ENCODE results near the gene LKAAEAR1. TPM values are rescaled to one million over a fixed set of nuclear protein-coding genes. Genes with fewer than 3 reads are reported as not detected.

The LKAAEAR1 gene
- total and polyA plus RNA-seq, 9 of the 15 experiments (the other 6 are each of a cell fraction or from before 2014, with no cell fraction given) = not detected

DNA sequence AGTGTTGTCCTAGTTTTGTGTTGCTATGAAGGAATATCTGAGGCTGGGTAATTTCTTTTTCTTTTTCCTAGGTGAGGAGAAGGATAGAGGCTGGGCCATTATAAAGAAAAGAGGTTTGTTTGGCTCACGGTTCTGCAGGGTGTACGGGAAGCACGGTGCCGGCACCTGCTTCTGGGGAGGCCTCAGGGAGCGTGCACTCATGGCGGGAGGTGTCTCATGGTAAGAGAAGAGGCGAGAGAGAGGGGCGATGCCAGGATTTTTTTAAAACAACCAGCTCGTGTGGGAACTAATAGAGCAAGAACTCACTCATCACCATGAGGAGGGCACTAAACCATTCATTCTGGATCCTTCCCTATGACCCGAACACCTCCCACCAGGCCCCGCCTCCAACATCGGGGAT lies 37.4 kb upstream of the LKAAEAR1 start:
- Histone ChIP-seq H3K9ac (ENCODE audit: insufficient read depth in 1 of 2, low read depth in 2 of 2, low read length in 2 of 2) (no peak overlapping the region), H3K79me2 (ENCODE audit: control insufficient read depth, insufficient read depth, low read length) (no peaks in the 10 kb centered on the region), H4K20me1 (replicated peaks; ENCODE audit: control insufficient read depth, insufficient read depth, low read length) (peaks cover under 1% of the 10 kb centered on the region; the same call in 1 of the 2 replicates), H3K4me2 (ENCODE audit: insufficient read depth, low read length) (no peak overlapping the region), H2AFZ (ENCODE audit: low read depth, low read length) (no peak overlapping the region), H3K36me3 (ENCODE audit: control insufficient read depth, insufficient read depth, low read length) (no peaks in the 10 kb centered on the region), H3K9me3 (replicated peaks; ENCODE audit: control insufficient read depth, insufficient read depth, low read depth, low read length) (no peaks in the 10 kb centered on the region), H3K4me3 (no peak overlapping the region), H3K27me3 (ENCODE audit: control insufficient read depth in 2 of 2, insufficient read depth in 2 of 2, low read length in 2 of 2) (peaks cover 0 to 14% of the 10 kb centered on the region in 2 experiments; a peak in 2 of 5 replicates), H3K27ac (ENCODE audit: extremely low read depth, low read depth, low read length) (no peak overlapping the region), H3K9me1 (ENCODE audit: control insufficient read depth, insufficient read depth, low read length) (no peaks in the 10 kb centered on the region), H3K4me1 (replicated peaks in 1 of 2; ENCODE audit: control insufficient read depth in 2 of 2, insufficient read depth in 2 of 2, low read length in 2 of 2) (peaks cover 3 to 13% of the 10 kb centered on the region in 2 experiments; a peak in 2 of 5 replicates)
- no TSS peak for BruUV-seq (replicated peaks)
- POLR2A ChIA-PET = interaction anchor here (0.6 to 1.2 kb wide), 2 partner anchors 17 to 19 kb away, joined by 3 read pairs; no protein-coding TSS in a partner anchor
- no peak for ATAC-seq
- in situ Hi-C loops (cut with MboI) (no loop called here), intact Hi-C loops (cut with micrococcal nuclease) (loop anchor here (5.0 kb wide), 1 partner anchor 84 kb away; the partner anchor contains the start of gene C20orf204)
- CTCF ChIA-PET (ENCODE audit: low intra/inter-chr PET ratio) = interaction anchor here (2.3 kb wide), 1 partner anchor 39 kb away, joined by 14 read pairs; the partner anchor contains the start of gene LKAAEAR1
- 13% methylated on average over 12 of the region's 12 CpGs for whole genome bisulfite sequencing (ENCODE audit: insufficient coverage, low coverage, missing lambda C conversion rate)
- DNase-seq (ENCODE audit: extremely low read depth in 1 of 4, low spot score in 3 of 4) = no peak
- FAIRE-seq = no peak
- TF ChIP-seq, protein P1, sequence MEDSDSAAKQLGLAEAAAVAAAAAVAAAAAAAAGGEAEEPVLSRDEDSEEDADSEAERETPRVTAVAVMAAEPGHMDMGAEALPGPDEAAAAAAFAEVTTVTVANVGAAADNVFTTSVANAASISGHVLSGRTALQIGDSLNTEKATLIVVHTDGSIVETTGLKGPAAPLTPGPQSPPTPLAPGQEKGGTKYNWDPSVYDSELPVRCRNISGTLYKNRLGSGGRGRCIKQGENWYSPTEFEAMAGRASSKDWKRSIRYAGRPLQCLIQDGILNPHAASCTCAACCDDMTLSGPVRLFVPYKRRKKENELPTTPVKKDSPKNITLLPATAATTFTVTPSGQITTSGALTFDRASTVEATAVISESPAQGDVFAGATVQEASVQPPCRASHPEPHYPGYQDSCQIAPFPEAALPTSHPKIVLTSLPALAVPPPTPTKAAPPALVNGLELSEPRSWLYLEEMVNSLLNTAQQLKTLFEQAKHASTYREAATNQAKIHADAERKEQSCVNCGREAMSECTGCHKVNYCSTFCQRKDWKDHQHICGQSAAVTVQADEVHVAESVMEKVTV (CRISPR knock-in tag; IDR thresholded peaks at IDR 0.05) = no peak
- TF ChIP-seq, protein P2, sequence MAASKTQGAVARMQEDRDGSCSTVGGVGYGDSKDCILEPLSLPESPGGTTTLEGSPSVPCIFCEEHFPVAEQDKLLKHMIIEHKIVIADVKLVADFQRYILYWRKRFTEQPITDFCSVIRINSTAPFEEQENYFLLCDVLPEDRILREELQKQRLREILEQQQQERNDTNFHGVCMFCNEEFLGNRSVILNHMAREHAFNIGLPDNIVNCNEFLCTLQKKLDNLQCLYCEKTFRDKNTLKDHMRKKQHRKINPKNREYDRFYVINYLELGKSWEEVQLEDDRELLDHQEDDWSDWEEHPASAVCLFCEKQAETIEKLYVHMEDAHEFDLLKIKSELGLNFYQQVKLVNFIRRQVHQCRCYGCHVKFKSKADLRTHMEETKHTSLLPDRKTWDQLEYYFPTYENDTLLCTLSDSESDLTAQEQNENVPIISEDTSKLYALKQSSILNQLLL (CRISPR knock-in tag; IDR thresholded peaks at IDR 0.05; ENCODE audit: borderline replicate concordance) = no peak
- TF ChIP-seq, protein P3, sequence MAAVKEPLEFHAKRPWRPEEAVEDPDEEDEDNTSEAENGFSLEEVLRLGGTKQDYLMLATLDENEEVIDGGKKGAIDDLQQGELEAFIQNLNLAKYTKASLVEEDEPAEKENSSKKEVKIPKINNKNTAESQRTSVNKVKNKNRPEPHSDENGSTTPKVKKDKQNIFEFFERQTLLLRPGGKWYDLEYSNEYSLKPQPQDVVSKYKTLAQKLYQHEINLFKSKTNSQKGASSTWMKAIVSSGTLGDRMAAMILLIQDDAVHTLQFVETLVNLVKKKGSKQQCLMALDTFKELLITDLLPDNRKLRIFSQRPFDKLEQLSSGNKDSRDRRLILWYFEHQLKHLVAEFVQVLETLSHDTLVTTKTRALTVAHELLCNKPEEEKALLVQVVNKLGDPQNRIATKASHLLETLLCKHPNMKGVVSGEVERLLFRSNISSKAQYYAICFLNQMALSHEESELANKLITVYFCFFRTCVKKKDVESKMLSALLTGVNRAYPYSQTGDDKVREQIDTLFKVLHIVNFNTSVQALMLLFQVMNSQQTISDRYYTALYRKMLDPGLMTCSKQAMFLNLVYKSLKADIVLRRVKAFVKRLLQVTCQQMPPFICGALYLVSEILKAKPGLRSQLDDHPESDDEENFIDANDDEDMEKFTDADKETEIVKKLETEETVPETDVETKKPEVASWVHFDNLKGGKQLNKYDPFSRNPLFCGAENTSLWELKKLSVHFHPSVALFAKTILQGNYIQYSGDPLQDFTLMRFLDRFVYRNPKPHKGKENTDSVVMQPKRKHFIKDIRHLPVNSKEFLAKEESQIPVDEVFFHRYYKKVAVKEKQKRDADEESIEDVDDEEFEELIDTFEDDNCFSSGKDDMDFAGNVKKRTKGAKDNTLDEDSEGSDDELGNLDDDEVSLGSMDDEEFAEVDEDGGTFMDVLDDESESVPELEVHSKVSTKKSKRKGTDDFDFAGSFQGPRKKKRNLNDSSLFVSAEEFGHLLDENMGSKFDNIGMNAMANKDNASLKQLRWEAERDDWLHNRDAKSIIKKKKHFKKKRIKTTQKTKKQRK (IDR thresholded peaks at IDR 0.05; ENCODE audit: borderline replicate concordance, low read depth, low read length) = no peak
- TF ChIP-seq HEY1 (CRISPR knock-in tag; IDR thresholded peaks at IDR 0.05; ENCODE audit: borderline replicate concordance) (no peak), ZNF134 (CRISPR knock-in tag; conservative IDR thresholded peaks at IDR 0.05) (no peak), SMC3 (conservative IDR thresholded peaks at IDR 0.05; ENCODE audit: insufficient read depth, low read depth, low read length) (no peak), FOS (IDR thresholded peaks at IDR 0.05; ENCODE audit: extremely low read depth, insufficient read length) (no peak)
- TF ChIP-seq, protein P4, sequence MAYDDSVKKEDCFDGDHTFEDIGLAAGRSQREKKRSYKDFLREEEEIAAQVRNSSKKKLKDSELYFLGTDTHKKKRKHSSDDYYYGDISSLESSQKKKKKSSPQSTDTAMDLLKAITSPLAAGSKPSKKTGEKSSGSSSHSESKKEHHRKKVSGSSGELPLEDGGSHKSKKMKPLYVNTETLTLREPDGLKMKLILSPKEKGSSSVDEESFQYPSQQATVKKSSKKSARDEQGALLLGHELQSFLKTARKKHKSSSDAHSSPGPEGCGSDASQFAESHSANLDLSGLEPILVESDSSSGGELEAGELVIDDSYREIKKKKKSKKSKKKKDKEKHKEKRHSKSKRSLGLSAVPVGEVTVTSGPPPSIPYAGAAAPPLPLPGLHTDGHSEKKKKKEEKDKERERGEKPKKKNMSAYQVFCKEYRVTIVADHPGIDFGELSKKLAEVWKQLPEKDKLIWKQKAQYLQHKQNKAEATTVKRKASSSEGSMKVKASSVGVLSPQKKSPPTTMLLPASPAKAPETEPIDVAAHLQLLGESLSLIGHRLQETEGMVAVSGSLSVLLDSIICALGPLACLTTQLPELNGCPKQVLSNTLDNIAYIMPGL (CRISPR knock-in tag; IDR thresholded peaks at IDR 0.05) = no peak
- TF ChIP-seq, protein P5, sequence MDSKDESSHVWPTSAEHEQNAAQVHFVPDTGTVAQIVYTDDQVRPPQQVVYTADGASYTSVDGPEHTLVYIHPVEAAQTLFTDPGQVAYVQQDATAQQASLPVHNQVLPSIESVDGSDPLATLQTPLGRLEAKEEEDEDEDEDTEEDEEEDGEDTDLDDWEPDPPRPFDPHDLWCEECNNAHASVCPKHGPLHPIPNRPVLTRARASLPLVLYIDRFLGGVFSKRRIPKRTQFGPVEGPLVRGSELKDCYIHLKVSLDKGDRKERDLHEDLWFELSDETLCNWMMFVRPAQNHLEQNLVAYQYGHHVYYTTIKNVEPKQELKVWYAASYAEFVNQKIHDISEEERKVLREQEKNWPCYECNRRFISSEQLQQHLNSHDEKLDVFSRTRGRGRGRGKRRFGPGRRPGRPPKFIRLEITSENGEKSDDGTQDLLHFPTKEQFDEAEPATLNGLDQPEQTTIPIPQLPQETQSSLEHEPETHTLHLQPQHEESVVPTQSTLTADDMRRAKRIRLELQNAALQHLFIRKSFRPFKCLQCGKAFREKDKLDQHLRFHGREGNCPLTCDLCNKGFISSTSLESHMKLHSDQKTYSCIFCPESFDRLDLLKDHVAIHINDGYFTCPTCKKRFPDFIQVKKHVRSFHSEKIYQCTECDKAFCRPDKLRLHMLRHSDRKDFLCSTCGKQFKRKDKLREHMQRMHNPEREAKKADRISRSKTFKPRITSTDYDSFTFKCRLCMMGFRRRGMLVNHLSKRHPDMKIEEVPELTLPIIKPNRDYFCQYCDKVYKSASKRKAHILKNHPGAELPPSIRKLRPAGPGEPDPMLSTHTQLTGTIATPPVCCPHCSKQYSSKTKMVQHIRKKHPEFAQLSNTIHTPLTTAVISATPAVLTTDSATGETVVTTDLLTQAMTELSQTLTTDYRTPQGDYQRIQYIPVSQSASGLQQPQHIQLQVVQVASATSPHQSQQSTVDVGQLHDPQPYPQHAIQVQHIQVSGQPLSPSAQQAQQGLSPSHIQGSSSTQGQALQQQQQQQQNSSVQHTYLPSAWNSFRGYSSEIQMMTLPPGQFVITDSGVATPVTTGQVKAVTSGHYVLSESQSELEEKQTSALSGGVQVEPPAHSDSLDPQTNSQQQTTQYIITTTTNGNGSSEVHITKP (IDR thresholded peaks at IDR 0.05; ENCODE audit: partially characterized antibody) = no peak

All from K562 (cell line).